ENCODE data around the gene MTFR1L.

MTFR1L gene

GRCh38 chr1:25786887-25787759 is 32.6 kb upstream of the MTFR1L start:
- in situ Hi-C loops (cut with MboI; ENCODE audit: low pct_unique_long_range_greater_than_20kb, low sequenced_read_pairs), result no loop called here
- no peak for DNase-seq

- DNase-seq, result no peak
- in situ Hi-C loops (cut with MboI; ENCODE audit: low pct_unique_long_range_greater_than_20kb, low sequenced_read_pairs), result no loop called here
These were observed 32.0 kb upstream of the MTFR1L start for GRCh38 chr1:25787760-25788166.

GRCh38 chr1:25790472-25790871 is 29.3 kb upstream of the MTFR1L start:
- DNase-seq, result no peak
- in situ Hi-C loops (cut with MboI; ENCODE audit: low pct_unique_long_range_greater_than_20kb, low sequenced_read_pairs), result no loop called here

- in situ Hi-C loops (cut with MboI; ENCODE audit: low pct_unique_long_range_greater_than_20kb, low sequenced_read_pairs), result no loop called here
These were observed 27.6 kb upstream of the MTFR1L start for GRCh38 chr1:25792115-25792514.

GRCh38 chr1:25793585-25794170 is 26.1 kb upstream of the MTFR1L start:
- no peak for DNase-seq
- in situ Hi-C loops (cut with MboI; ENCODE audit: low pct_unique_long_range_greater_than_20kb, low sequenced_read_pairs), result no loop called here

More at GRCh38 chr1:25792115-25792514, 27.6 kb upstream of the MTFR1L start:
- DNase-seq, result no peak

GRCh38 chr1:25794325-25794724 is 25.4 kb upstream of the MTFR1L start:
- DNase-seq, result no peak
- in situ Hi-C loops (cut with MboI; ENCODE audit: low pct_unique_long_range_greater_than_20kb, low sequenced_read_pairs), result no loop called here

- DNase-seq, result no peak
- in situ Hi-C loops (cut with MboI; ENCODE audit: low pct_unique_long_range_greater_than_20kb, low sequenced_read_pairs), result no loop called here
These were observed 24.5 kb upstream of the MTFR1L start for GRCh38 chr1:25795211-25795610.

- in situ Hi-C loops (cut with MboI; ENCODE audit: low pct_unique_long_range_greater_than_20kb, low sequenced_read_pairs), result no loop called here
These were observed 23.6 kb upstream of the MTFR1L start for GRCh38 chr1:25795946-25796810.

GRCh38 chr1:25796811-25797458 is 22.8 kb upstream of the MTFR1L start:
- DNase-seq, result peak; percentile 87
- in situ Hi-C loops (cut with MboI; ENCODE audit: low pct_unique_long_range_greater_than_20kb, low sequenced_read_pairs), result no loop called here

More at GRCh38 chr1:25795946-25796810, 23.6 kb upstream of the MTFR1L start:
- DNase-seq, result no peak

GRCh38 chr1:25797939-25798338 is 21.8 kb upstream of the MTFR1L start:
- DNase-seq, result peak; percentile 62

GRCh38 chr1:25798666-25799351 is 20.9 kb upstream of the MTFR1L start:
- no peak for DNase-seq
- in situ Hi-C loops (cut with MboI; ENCODE audit: low pct_unique_long_range_greater_than_20kb, low sequenced_read_pairs), result no loop called here

More at GRCh38 chr1:25797939-25798338, 21.8 kb upstream of the MTFR1L start:
- in situ Hi-C loops (cut with MboI; ENCODE audit: low pct_unique_long_range_greater_than_20kb, low sequenced_read_pairs), result no loop called here

GRCh38 chr1:25799352-25799934 is 20.3 kb upstream of the MTFR1L start:
- DNase-seq, result no peak
- in situ Hi-C loops (cut with MboI; ENCODE audit: low pct_unique_long_range_greater_than_20kb, low sequenced_read_pairs), result no loop called here

- in situ Hi-C loops (cut with MboI; ENCODE audit: low pct_unique_long_range_greater_than_20kb, low sequenced_read_pairs), result no loop called here
- DNase-seq, result peak; percentile 41
These were observed 19.6 kb upstream of the MTFR1L start, which contains the start of gene SELENON for GRCh38 chr1:25799935-25800702. TSS of gene SELENON (plus strand) at chr1:25800193. CDS start at chr1:25800231, 38 bp downstream.

GRCh38 chr1:25800703-25801377 is 18.9 kb upstream of the MTFR1L start:
- DNase-seq, result no peak
- in situ Hi-C loops (cut with MboI; ENCODE audit: low pct_unique_long_range_greater_than_20kb, low sequenced_read_pairs), result no loop called here

- peak; percentile 55 for DNase-seq
- in situ Hi-C loops (cut with MboI; ENCODE audit: low pct_unique_long_range_greater_than_20kb, low sequenced_read_pairs), result no loop called here
These were observed 16.8 kb upstream of the MTFR1L start for GRCh38 chr1:25802915-25803314.

GRCh38 chr1:25803368-25803767 is 16.4 kb upstream of the MTFR1L start:
- in situ Hi-C loops (cut with MboI; ENCODE audit: low pct_unique_long_range_greater_than_20kb, low sequenced_read_pairs), result no loop called here
- DNase-seq, result no peak

Measured in KBM-7 (cell line).